Left ventricle myocardium inferior (tissue), 1 donor: Measurements from ENCODE around the gene SCP2D1. TPM values are rescaled to one million over a fixed set of nuclear protein-coding genes. Genes with fewer than 3 reads are reported as not detected.

ENCODE experiments used
- DNase-seq: peaks from one replicate; pipeline ENCODE4 v3.0.0-alpha.2; 2020
- H3K27ac ChIP-seq: fragments of 200-600 bp; replicated peaks from 2 replicates; pipeline ENCODE4 v1.8.0; 2021
- H3K27me3 ChIP-seq: fragments of 200-600 bp; 2 replicates; pipeline ENCODE4 v1.8.0; 2021; ENCODE audit warnings: low read depth
- H3K36me3 ChIP-seq: fragments of 200-600 bp; 2 replicates; pipeline ENCODE4 v1.8.0; 2021
- H3K4me1 ChIP-seq: fragments of 200-600 bp; 2 replicates; pipeline ENCODE4 v1.8.0; 2021
- H3K4me3 ChIP-seq: fragments of 200-600 bp; 2 replicates; pipeline ENCODE4 v1.8.0; 2021; ENCODE audit warnings: mild to moderate bottlenecking, moderate library complexity
- H3K9me3 ChIP-seq: fragments of 200-600 bp; replicated peaks from 2 replicates; pipeline ENCODE4 v1.8.0; 2021
- CTCF ChIP-seq: fragments of 200-600 bp; IDR thresholded peaks from 2 replicates; pipeline ENCODE4 v1.8.0; 2021; ENCODE audit warnings: antibody characterized with exemption, mild to moderate bottlenecking, borderline replicate concordance
- intact Hi-C: fragments of 100-400 bp; cut with micrococcal nuclease; formaldehyde crosslinking; loops from one replicate; pipeline ENCODE4 v1.11.0; 2022
- total RNA-seq: library from RNA; stranded (reverse); fragmentation: NEBNext Ultra II Directional; extraction: Animal tissue kit (Norgen Biotek cat#: 25700); gene quantifications from one replicate; pipeline ENCODE4 v1.2.1, GENCODE V29; 2021
- donor health status: DM: no; HTN: yes; CAD: no; lungs with severe emphysema.

The SCP2D1 gene
- total RNA-seq, 1 donor from 2014 or later = not detected

- TF ChIP-seq CTCF = no peak
- Histone ChIP-seq H3K4me3 (no peak overlapping the region), H3K36me3 (no peaks in the 10 kb centered on the region), H3K27me3 (no peaks in the 10 kb centered on the region), H3K9me3 (peaks cover 5% of the 10 kb centered on the region), H3K4me1 (no peaks in the 10 kb centered on the region), H3K27ac (no peak overlapping the region)
- DNase-seq = no peak
- intact Hi-C loops = no loop called here
Measured at GRCh38 chr20:18801516-18801915, 12.1 kb upstream of the SCP2D1 start.

- intact Hi-C loops = no loop called here
- Histone ChIP-seq H3K4me3 (no peak overlapping the region), H3K36me3 (no peaks in the 10 kb centered on the region), H3K27me3 (no peaks in the 10 kb centered on the region), H3K9me3 (no peaks in the 10 kb centered on the region), H3K27ac (no peak overlapping the region), H3K4me1 (no peaks in the 10 kb centered on the region)
- no peak for DNase-seq
- no peak for TF ChIP-seq CTCF
Measured at GRCh38 chr20:18802012-18802634, 11.5 kb upstream of the SCP2D1 start.

DNA sequence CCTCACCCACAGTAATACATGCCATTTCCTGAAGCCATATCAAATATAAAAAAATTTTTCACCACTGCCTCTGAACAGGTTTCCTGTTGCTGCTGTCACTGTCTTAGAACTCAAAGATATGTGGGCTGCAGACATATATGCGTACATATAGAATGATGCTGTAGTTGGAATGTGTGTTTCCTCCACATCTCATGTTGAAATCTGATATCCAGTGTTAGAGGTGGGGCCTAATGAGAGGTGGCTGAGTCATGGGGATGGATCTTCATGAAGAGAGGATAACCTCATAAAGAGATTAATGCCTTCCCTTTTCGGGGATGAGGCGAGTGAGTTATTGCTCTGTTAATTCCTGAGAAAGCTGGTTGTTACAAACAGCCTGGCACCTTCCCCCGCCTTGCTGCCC is 7.7 kb upstream of the SCP2D1 start:
- Histone ChIP-seq H3K36me3 (no peaks in the 10 kb centered on the region), H3K4me1 (no peaks in the 10 kb centered on the region), H3K4me3 (no peak overlapping the region), H3K27ac (no peak overlapping the region), H3K9me3 (no peaks in the 10 kb centered on the region), H3K27me3 (peaks cover under 1% of the 10 kb centered on the region)
- no peak for DNase-seq
- no peak for TF ChIP-seq CTCF
- intact Hi-C loops = no loop called here

GRCh38 chr20:18808712-18809111 is 4.9 kb upstream of the SCP2D1 start:
- intact Hi-C loops = no loop called here
- TF ChIP-seq CTCF = no peak
- H3K4me3 ChIP-seq = no peak overlapping the region
- H3K27ac ChIP-seq = no peak overlapping the region
- peaks cover 3% of the 10 kb centered on the region for H3K27me3 ChIP-seq
- H3K36me3 ChIP-seq = no peaks in the 10 kb centered on the region
- no peaks in the 10 kb centered on the region for H3K4me1 ChIP-seq
- H3K9me3 ChIP-seq = no peaks in the 10 kb centered on the region
- no peak for DNase-seq

GRCh38 chr20:18811186-18811585 is 2.4 kb upstream of the SCP2D1 start:
- intact Hi-C loops = no loop called here
- H3K36me3 ChIP-seq = no peaks in the 10 kb centered on the region
- no peak overlapping the region for H3K4me3 ChIP-seq
- TF ChIP-seq CTCF = no peak
- H3K4me1 ChIP-seq = no peaks in the 10 kb centered on the region
- no peak overlapping the region for H3K27ac ChIP-seq
- H3K9me3 ChIP-seq = no peaks in the 10 kb centered on the region
- no peak for DNase-seq
- H3K27me3 ChIP-seq = peaks cover 3% of the 10 kb centered on the region
